GM21515 (cell line): Measurements from ENCODE around the gene CDK5R2.

Source experiments
- ATAC-seq: cut with Tn5 transposase; IDR thresholded peaks from one replicate; pipeline ENCODE4 v1.9.1; 2021; ENCODE audit not compliant: unreplicated experiment

Gene CDK5R2

GRCh38 chr2:218986148-218986761 lies 26.8 kb downstream of the CDK5R2 start:
- no peak for ATAC-seq

- ATAC-seq: no peak
These were observed 28.7 kb downstream of the CDK5R2 start for GRCh38 chr2:218988164-218988563.

- no peak for ATAC-seq
These were observed 29.2 kb downstream of the CDK5R2 start for GRCh38 chr2:218988650-218989049.

GRCh38 chr2:218990052-218990451 lies 30.6 kb downstream of the CDK5R2 start:
- no peak for ATAC-seq

GRCh38 chr2:218990612-218991011 lies 31.1 kb downstream of the CDK5R2 start:
- ATAC-seq: no peak

- no peak for ATAC-seq
These were observed 32.3 kb downstream of the CDK5R2 start for GRCh38 chr2:218991674-218992168.

- no peak for ATAC-seq
These were observed 32.7 kb downstream of the CDK5R2 start for GRCh38 chr2:218992196-218992595.

- ATAC-seq: no peak
These were observed 33.4 kb downstream of the CDK5R2 start for GRCh38 chr2:218992703-218993344.

GRCh38 chr2:218993345-218994315 lies 34.2 kb downstream of the CDK5R2 start, which contains the start of gene CRYBA2:
Gene CRYBA2 (minus strand): TSS chr2:218993422. CDS start chr2:218993176, 246 bp downstream.
- ATAC-seq: no peak

- no peak for ATAC-seq
These were observed 36.1 kb downstream of the CDK5R2 start for GRCh38 chr2:218995561-218995960.

- peak; percentile 68 for ATAC-seq
These were observed 36.7 kb downstream of the CDK5R2 start for GRCh38 chr2:218995972-218996711.

GRCh38 chr2:218996937-218997336 lies 37.5 kb downstream of the CDK5R2 start:
- ATAC-seq: no peak

- no peak for ATAC-seq
These were observed 38.3 kb downstream of the CDK5R2 start for GRCh38 chr2:218997731-218998130.

- ATAC-seq: no peak
These were observed 39.0 kb downstream of the CDK5R2 start for GRCh38 chr2:218998414-218999002.

GRCh38 chr2:218999021-218999880 lies 39.8 kb downstream of the CDK5R2 start:
- ATAC-seq: no peak

- no peak for ATAC-seq
These were observed 40.6 kb downstream of the CDK5R2 start for GRCh38 chr2:218999881-219000568.

GRCh38 chr2:219000569-219000960 lies 41.1 kb downstream of the CDK5R2 start:
- no peak for ATAC-seq

- no peak for ATAC-seq
These were observed 41.7 kb downstream of the CDK5R2 start for GRCh38 chr2:219001100-219001576.
